Fibroblast of lung (primary cell): ENCODE data around the gene LOC101059915.
"Not testable (repeated sequence)": the region's sequence is repeated elsewhere in the genome, so short reads cannot be mapped to it uniquely, and the experiment has no call there.

Experiments used
- DNase-seq, 2 donors: peaks; one replicate each; pipeline versions ENCODE4 v3.0.0 to v3.0.0-alpha.2; 2010; ENCODE audit warnings: low read depth in 2 of 2
- H2AFZ ChIP-seq: 2 replicates; pipeline ENCODE4 v1.5.1; 2012; ENCODE audit warnings: low read length, control low read depth, inconsistent platforms
- H3K27ac ChIP-seq: 2 replicates; pipeline ENCODE4 v1.5.1; 2011; ENCODE audit warnings: low read length, control low read depth; ENCODE audit not compliant: insufficient read depth
- H3K27me3 ChIP-seq: 2 replicates; pipeline ENCODE4 v1.5.1; 2011; ENCODE audit warnings: mild to moderate bottlenecking, low read length; ENCODE audit not compliant: control insufficient read depth, insufficient read depth
- H3K36me3 ChIP-seq: 2 replicates; pipeline ENCODE4 v1.5.1; 2011; ENCODE audit warnings: low read length; ENCODE audit not compliant: control insufficient read depth, insufficient read depth
- H3K4me1 ChIP-seq: 2 replicates; pipeline ENCODE4 v1.5.1; 2011; ENCODE audit warnings: low read length; ENCODE audit not compliant: control insufficient read depth, insufficient read depth; ENCODE audit errors: extremely low read depth
- H3K4me2 ChIP-seq: 2 replicates; pipeline ENCODE4 v1.5.1; 2011; ENCODE audit warnings: low read length, control low read depth; ENCODE audit not compliant: insufficient read depth; ENCODE audit errors: extremely low read depth
- H3K4me3 ChIP-seq, 4 experiments: fragments of 200-600 bp in 1 of 4; sonication (generic) in 1 of 4; replicated peaks in 1 of 4; 2 replicates each; pipeline ENCODE4 v1.5.1; 2011 to 2016; ENCODE audit warnings: low read length in 4 of 4, low read depth in 3 of 4, mild to moderate bottlenecking in 3 of 4, control low read depth in 2 of 4, inconsistent platforms in 1 of 4, mixed read lengths in 1 of 4; ENCODE audit not compliant: insufficient read depth in 1 of 4; ENCODE audit errors: control extremely low read depth in 1 of 4
- H3K79me2 ChIP-seq: 2 replicates; pipeline ENCODE4 v1.5.1; 2012; ENCODE audit warnings: mild to moderate bottlenecking, low read length, inconsistent platforms; ENCODE audit not compliant: control insufficient read depth, insufficient read depth
- H3K9ac ChIP-seq: 2 replicates; pipeline ENCODE4 v1.5.1; 2011; ENCODE audit warnings: mild to moderate bottlenecking, low read length, control low read depth; ENCODE audit not compliant: insufficient read depth
- H3K9me3 ChIP-seq: 2 replicates; pipeline ENCODE4 v1.5.1; 2012; ENCODE audit warnings: low read depth, low read length; ENCODE audit not compliant: control insufficient read depth, insufficient read depth
- H4K20me1 ChIP-seq: 2 replicates; pipeline ENCODE4 v1.5.1; 2011; ENCODE audit warnings: low read length; ENCODE audit not compliant: control insufficient read depth, insufficient read depth; ENCODE audit errors: extremely low read depth
- CTCF ChIP-seq, 2 donors: IDR thresholded peaks in 1 of 2; conservative IDR thresholded peaks in 1 of 2; 1 replicate in 1 of 2; 2 replicates in 1 of 2; pipeline ENCODE4 v1.5.1; 2011 to 2012; ENCODE audit warnings: low read length in 2 of 2, control low read depth in 1 of 2, inconsistent platforms in 1 of 2, low read depth in 1 of 2, mild to moderate bottlenecking in 1 of 2
- EZH2 ChIP-seq: IDR thresholded peaks from 2 replicates; pipeline ENCODE4 v1.5.1; 2012; ENCODE audit warnings: low read length, control low read depth, mild to moderate bottlenecking; ENCODE audit errors: missing control alignments

LOC101059915 gene

GRCh38 chrX:71660562-71661416, 6.6 kb upstream of the LOC101059915 start:
- H4K20me1 ChIP-seq = no peaks in the 10 kb centered on the region
- no peaks in the 10 kb centered on the region for H3K4me1 ChIP-seq
- no peak overlapping the region for H3K9ac ChIP-seq

GRCh38 chrX:71661919-71662318, 5.4 kb upstream of the LOC101059915 start:
- Histone ChIP-seq H3K36me3 (no peaks in the 10 kb centered on the region), H3K4me3 (no peak overlapping the region), H4K20me1 (no peaks in the 10 kb centered on the region), H3K9me3 (no peaks in the 10 kb centered on the region), H3K4me1 (no peaks in the 10 kb centered on the region), H2AFZ (no peak overlapping the region), H3K79me2 (no peaks in the 10 kb centered on the region), H3K9ac (no peak overlapping the region), H3K4me2 (no peak overlapping the region), H3K27me3 (no peaks in the 10 kb centered on the region), H3K27ac (no peak overlapping the region)
- no peak for DNase-seq
- TF ChIP-seq EZH2 (no peak), CTCF (conservative IDR thresholded peaks at IDR 0.05 in 1 of 2, IDR thresholded peaks at IDR 0.05 in 1 of 2; ENCODE audit: low read depth in 1 of 2, low read length in 2 of 2) (no peak)

More at GRCh38 chrX:71660562-71661416, 6.6 kb upstream of the LOC101059915 start:
- H3K9me3 ChIP-seq = no peaks in the 10 kb centered on the region
- H3K27me3 ChIP-seq = no peaks in the 10 kb centered on the region
- H2AFZ ChIP-seq = no peak overlapping the region
- H3K4me2 ChIP-seq = no peak overlapping the region
- TF ChIP-seq EZH2 (no peak), CTCF (conservative IDR thresholded peaks at IDR 0.05 in 1 of 2, IDR thresholded peaks at IDR 0.05 in 1 of 2; ENCODE audit: low read depth in 1 of 2, low read length in 2 of 2) (no peak)
- DNase-seq = no peak
- H3K79me2 ChIP-seq = no peaks in the 10 kb centered on the region
- no peak overlapping the region for H3K4me3 ChIP-seq
- H3K27ac ChIP-seq = no peak overlapping the region
- H3K36me3 ChIP-seq = no peaks in the 10 kb centered on the region

- H3K79me2 ChIP-seq, H3K4me1 ChIP-seq, H3K9ac ChIP-seq, H4K20me1 ChIP-seq, H3K4me3 ChIP-seq, DNase-seq, H3K27ac ChIP-seq, H3K36me3 ChIP-seq, H3K9me3 ChIP-seq, H2AFZ ChIP-seq, H3K4me2 ChIP-seq, H3K27me3 ChIP-seq: not testable (repeated sequence)
These were observed 4.7 kb upstream of the LOC101059915 start for GRCh38 chrX:71662654-71663053.

GRCh38 chrX:71663238-71663637, 4.1 kb upstream of the LOC101059915 start:
- not testable (repeated sequence) for H4K20me1 ChIP-seq

More at GRCh38 chrX:71663238-71663637, 4.1 kb upstream of the LOC101059915 start:
- H3K79me2 ChIP-seq, H3K9ac ChIP-seq, H3K27me3 ChIP-seq, H3K4me2 ChIP-seq, DNase-seq, H3K27ac ChIP-seq, H3K4me3 ChIP-seq, H3K9me3 ChIP-seq, H2AFZ ChIP-seq, H3K36me3 ChIP-seq, H3K4me1 ChIP-seq: not testable (repeated sequence)
